CD4-positive, alpha-beta T cell (primary cell): ENCODE data around the gene KCNC2. TPM values are rescaled to one million over a fixed set of nuclear protein-coding genes. Genes with fewer than 3 reads are reported as not detected.

Experiments
- ATAC-seq: fragments of 200-7000 bp; cut with Tn5 transposase; one replicate; pipeline ENCODE4 v1.10.0; 2022; ENCODE audit warnings: mild to moderate bottlenecking; ENCODE audit not compliant: poor library complexity
- CTCF ChIA-PET: fragments of 350-600 bp; sonication (Branson Sonifier 250); formaldehyde crosslinking; loops from one replicate; lab custom pipeline; 2021; ENCODE audit warnings: antibody characterized with exemption, inconsistent platforms; lab: Charles Lee
- POLR2A ChIA-PET: fragments of 350-600 bp; sonication (Branson Sonifier 250); formaldehyde crosslinking; loops from one replicate; lab custom pipeline; 2021; ENCODE audit warnings: antibody characterized with exemption, inconsistent platforms; lab: Charles Lee
- DNase-seq, 14 experiments: peaks; one replicate each; pipeline ENCODE4 v3.0.0-alpha.2; 2013 to 2020; ENCODE audit warnings: mixed read lengths in 2 of 14
- H3K27ac ChIP-seq, 2 donors: one replicate each; pipeline versions ENCODE4 v1.5.1 to v1.7.0; 2013; ENCODE audit warnings: low read length in 2 of 2, low read depth in 1 of 2, mild to moderate bottlenecking in 1 of 2
- H3K27me3 ChIP-seq, 2 experiments: 1 replicate in 1 of 2; 2 replicates in 1 of 2; pipeline versions ENCODE4 v1.6.1 to v1.7.0; 2013; ENCODE audit warnings: low read length in 2 of 2, control low read depth in 1 of 2, mild to moderate bottlenecking in 1 of 2, moderate library complexity in 1 of 2; ENCODE audit not compliant: insufficient read depth in 2 of 2, control insufficient read depth in 1 of 2
- H3K36me3 ChIP-seq: one replicate; pipeline ENCODE4 v1.6.1; 2013; ENCODE audit warnings: low read length, control low read depth; ENCODE audit not compliant: insufficient read depth
- H3K4me1 ChIP-seq: one replicate; pipeline ENCODE4 v1.6.1; 2013; ENCODE audit warnings: low read length, control low read depth; ENCODE audit not compliant: insufficient read depth
- H3K4me3 ChIP-seq: one replicate; pipeline ENCODE4 v1.5.1; 2013; ENCODE audit warnings: mild to moderate bottlenecking, low read length, moderate library complexity
- H3K9me3 ChIP-seq, 2 experiments: 1 replicate in 1 of 2; 2 replicates in 1 of 2; pipeline versions ENCODE4 v1.6.1 to v1.7.0; 2013; ENCODE audit warnings: low read length in 2 of 2, mild to moderate bottlenecking in 2 of 2, control low read depth in 1 of 2, moderate library complexity in 1 of 2; ENCODE audit not compliant: control insufficient read depth in 1 of 2, insufficient read depth in 1 of 2
- H3K27ac Mint-ChIP-seq: one replicate; pipeline ENCODE4 v1.8.0; 2020; ENCODE audit warnings: mixed read lengths
- H3K27me3 Mint-ChIP-seq: one replicate; pipeline ENCODE4 v1.8.0; 2021; ENCODE audit warnings: mixed read lengths
- H3K36me3 Mint-ChIP-seq: one replicate; pipeline ENCODE4 v1.8.0; 2021; ENCODE audit warnings: low read depth, mixed read lengths
- H3K4me1 Mint-ChIP-seq: one replicate; pipeline ENCODE4 v1.8.0; 2021; ENCODE audit warnings: low read depth, mixed read lengths
- H3K4me3 Mint-ChIP-seq: one replicate; pipeline ENCODE4 v1.8.0; 2020; ENCODE audit warnings: mild to moderate bottlenecking, mixed read lengths
- H3K9me3 Mint-ChIP-seq: one replicate; pipeline ENCODE4 v1.8.0; 2020; ENCODE audit warnings: mixed read lengths
- intact Hi-C, 2 experiments: fragments of 100-400 bp; cut with DNase I in 1 of 2; cut with micrococcal nuclease in 1 of 2; formaldehyde crosslinking; loops; one replicate each; pipeline versions ENCODE4 v1.15.1 to v1.9.0; 2023 to 2025; cut with DNase I, micrococcal nuclease
- polyA plus RNA-seq, 2 donors: library from polyadenylated mRNA; unstranded; fragments of 120-200 nt; gene quantifications; one replicate each; pipeline ENCODE4 v1.2.1, GENCODE V29; 2013
- total RNA-seq, 174 experiments: library from RNA in 2 of 174; stranded (reverse) in 2 of 174; gene quantifications; one replicate each; pipeline ENCODE4 v1.2.3 and lab custom pipeline; 2021 to 2026
- TF ChIP-seq, protein P1 (sequence below): fragments of 200-600 bp; IDR thresholded peaks from one replicate; pipeline ENCODE4 v1.8.0; 2022; ENCODE audit warnings: antibody characterized with exemption, mild to moderate bottlenecking

KCNC2 gene
- not detected for total RNA-seq
- not detected for polyA plus RNA-seq (2013, experiment 1 of 2)
- polyA plus RNA-seq (2013, experiment 2 of 2), result 0.05 TPM
- 0 to 0.10 (median 0) reads per million in 172 experiments for total RNA-seq (lab: John Stamatoyannopoulos, UW)

DNA sequence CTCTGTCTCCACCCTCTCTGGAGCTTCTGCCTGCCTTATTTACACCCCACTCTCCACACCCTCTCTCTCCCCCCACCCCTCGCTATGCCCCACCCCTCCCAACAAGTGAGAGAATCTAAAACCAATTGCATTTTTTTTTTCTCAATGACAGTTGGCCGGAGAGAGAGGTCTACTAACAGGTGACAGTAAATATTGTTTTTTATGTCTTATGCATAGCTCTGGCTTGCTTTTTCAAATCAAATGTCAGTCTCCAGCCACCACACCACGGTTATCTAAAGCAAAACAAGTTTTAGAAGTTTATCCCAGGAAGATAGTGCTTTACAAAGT, at the start of gene KCNC2:
TSS of gene KCNC2 (minus strand) at position 28 of the 327 bp plus-strand sequence.
- TF ChIP-seq, protein P1, sequence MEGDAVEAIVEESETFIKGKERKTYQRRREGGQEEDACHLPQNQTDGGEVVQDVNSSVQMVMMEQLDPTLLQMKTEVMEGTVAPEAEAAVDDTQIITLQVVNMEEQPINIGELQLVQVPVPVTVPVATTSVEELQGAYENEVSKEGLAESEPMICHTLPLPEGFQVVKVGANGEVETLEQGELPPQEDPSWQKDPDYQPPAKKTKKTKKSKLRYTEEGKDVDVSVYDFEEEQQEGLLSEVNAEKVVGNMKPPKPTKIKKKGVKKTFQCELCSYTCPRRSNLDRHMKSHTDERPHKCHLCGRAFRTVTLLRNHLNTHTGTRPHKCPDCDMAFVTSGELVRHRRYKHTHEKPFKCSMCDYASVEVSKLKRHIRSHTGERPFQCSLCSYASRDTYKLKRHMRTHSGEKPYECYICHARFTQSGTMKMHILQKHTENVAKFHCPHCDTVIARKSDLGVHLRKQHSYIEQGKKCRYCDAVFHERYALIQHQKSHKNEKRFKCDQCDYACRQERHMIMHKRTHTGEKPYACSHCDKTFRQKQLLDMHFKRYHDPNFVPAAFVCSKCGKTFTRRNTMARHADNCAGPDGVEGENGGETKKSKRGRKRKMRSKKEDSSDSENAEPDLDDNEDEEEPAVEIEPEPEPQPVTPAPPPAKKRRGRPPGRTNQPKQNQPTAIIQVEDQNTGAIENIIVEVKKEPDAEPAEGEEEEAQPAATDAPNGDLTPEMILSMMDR, result no peak
- no peak within 1 kb of the TSS for H3K27ac Mint-ChIP-seq
- H3K27me3 ChIP-seq, result peaks cover 41 to 55% of the 10 kb centered on the region in 2 experiments
- H3K36me3 ChIP-seq, result no peaks in the 10 kb centered on the region
- POLR2A ChIA-PET, result no interaction called here
- ATAC-seq (no peak), DNase-seq (no peak)
- CTCF ChIA-PET, result no interaction called here
- no peaks in the 10 kb centered on the region for H3K36me3 Mint-ChIP-seq
- peaks cover 3 to 23% of the 10 kb centered on the region in 2 experiments for H3K9me3 ChIP-seq
- H3K9me3 Mint-ChIP-seq, result peaks cover 2% of the 10 kb centered on the region
- peaks cover 14% of the 10 kb centered on the region for H3K4me1 ChIP-seq
- no peak within 1 kb of the TSS for H3K4me3 Mint-ChIP-seq
- no peak within 1 kb of the TSS for H3K27ac ChIP-seq
- H3K4me1 Mint-ChIP-seq, result peaks cover 11% of the 10 kb centered on the region
- intact Hi-C loops, result no loop called here
- no peak within 1 kb of the TSS for H3K4me3 ChIP-seq
- H3K27me3 Mint-ChIP-seq, result peaks cover 71% of the 10 kb centered on the region

DNA sequence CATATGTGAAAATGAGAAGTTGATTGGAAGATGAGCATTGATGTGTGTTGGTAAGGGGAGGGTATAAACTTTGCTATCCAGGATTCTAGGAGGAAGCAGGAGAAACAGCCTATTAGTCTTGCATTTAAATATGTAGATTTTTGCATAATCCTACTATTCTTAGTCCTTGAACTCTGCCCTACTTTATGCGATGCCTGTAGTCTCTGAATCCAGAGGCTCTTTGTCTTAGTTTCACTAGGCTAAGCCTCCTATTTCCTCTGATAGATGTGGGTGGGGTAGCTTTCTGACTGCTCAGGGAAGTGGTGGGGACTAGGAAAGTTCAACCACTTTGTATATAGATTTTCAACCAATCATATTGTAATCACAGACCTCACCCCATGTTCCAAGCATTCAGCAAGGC, 49.5 kb upstream of the KCNC2 start:
- ChIA-PET CTCF (no interaction called here), POLR2A (no interaction called here)
- intact Hi-C loops, result no loop called here
- no peaks in the 10 kb centered on the region for H3K36me3 ChIP-seq
- Mint-ChIP-seq H3K36me3 (no peaks in the 10 kb centered on the region), H3K27me3 (no peaks in the 10 kb centered on the region), H3K4me3 (no peak overlapping the region), H3K4me1 (peaks cover 20% of the 10 kb centered on the region), H3K9me3 (no peaks in the 10 kb centered on the region), H3K27ac (no peak overlapping the region)
- H3K27me3 ChIP-seq, result no peaks in the 10 kb centered on the region
- TF ChIP-seq, protein P1, result no peak
- ATAC-seq, result no peak
- no peak overlapping the region for H3K4me3 ChIP-seq
- DNase-seq, result no peak
- no peaks in the 10 kb centered on the region for H3K9me3 ChIP-seq
- H3K4me1 ChIP-seq, result no peaks in the 10 kb centered on the region
- no peak overlapping the region for H3K27ac ChIP-seq

DNA sequence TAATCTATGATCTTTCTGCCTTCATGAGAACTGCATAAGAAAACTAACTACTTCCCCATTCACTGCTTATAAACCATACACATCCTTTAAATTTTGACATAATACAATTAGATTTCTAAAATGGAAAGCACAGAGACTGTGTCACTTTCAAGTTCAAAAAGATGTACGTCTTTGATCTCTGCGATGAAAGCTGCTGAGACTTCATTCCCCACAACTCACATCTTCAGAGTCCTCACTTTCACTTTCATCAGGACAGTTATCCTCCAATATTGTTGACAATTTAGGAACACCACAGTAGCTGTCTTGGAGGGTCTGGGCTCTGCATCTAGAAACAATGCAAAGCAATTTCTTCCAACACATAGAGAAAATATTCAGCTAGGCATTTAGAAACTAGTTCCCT, 47.9 kb upstream of the KCNC2 start:
- H3K27ac ChIP-seq, result no peak overlapping the region
- DNase-seq, result peak in 3 of 14 experiments; percentile 35 to 49 (median 39)
- TF ChIP-seq, protein P1, result no peak
- peak; percentile 43 for ATAC-seq
- Mint-ChIP-seq H3K4me1 (peaks cover 20% of the 10 kb centered on the region), H3K27ac (no peak overlapping the region), H3K27me3 (no peaks in the 10 kb centered on the region), H3K36me3 (no peaks in the 10 kb centered on the region), H3K4me3 (no peak overlapping the region), H3K9me3 (no peaks in the 10 kb centered on the region)
- H3K27me3 ChIP-seq, result no peaks in the 10 kb centered on the region
- H3K9me3 ChIP-seq, result no peaks in the 10 kb centered on the region
- POLR2A ChIA-PET, result interaction anchor here (0.5 kb wide), 1 partner anchor 1124 kb away, joined by 3 read pairs; no protein-coding TSS in a partner anchor
- no peak overlapping the region for H3K4me3 ChIP-seq
- CTCF ChIA-PET, result no interaction called here
- intact Hi-C loops, result no loop called here
- H3K4me1 ChIP-seq, result no peaks in the 10 kb centered on the region
- no peaks in the 10 kb centered on the region for H3K36me3 ChIP-seq
